Fibroblast of mammary gland (primary cell): ENCODE measurements around the gene C4orf51.

Source experiments
- DNase-seq: peaks from one replicate; pipeline ENCODE4 v3.0.0-alpha.2; 2010; ENCODE audit warnings: low read depth
- H3K4me3 ChIP-seq: 2 replicates; pipeline ENCODE4 v1.5.1; 2011; ENCODE audit warnings: low read depth, mild to moderate bottlenecking, low read length, moderate library complexity; ENCODE audit not compliant: control insufficient read depth
- TF ChIP-seq, protein P1 (sequence below): conservative IDR thresholded peaks from 2 replicates; pipeline ENCODE4 v1.5.1; 2011; ENCODE audit warnings: low read depth, low read length, inconsistent platforms; ENCODE audit not compliant: control insufficient read depth, insufficient read depth

C4orf51 gene

DNA sequence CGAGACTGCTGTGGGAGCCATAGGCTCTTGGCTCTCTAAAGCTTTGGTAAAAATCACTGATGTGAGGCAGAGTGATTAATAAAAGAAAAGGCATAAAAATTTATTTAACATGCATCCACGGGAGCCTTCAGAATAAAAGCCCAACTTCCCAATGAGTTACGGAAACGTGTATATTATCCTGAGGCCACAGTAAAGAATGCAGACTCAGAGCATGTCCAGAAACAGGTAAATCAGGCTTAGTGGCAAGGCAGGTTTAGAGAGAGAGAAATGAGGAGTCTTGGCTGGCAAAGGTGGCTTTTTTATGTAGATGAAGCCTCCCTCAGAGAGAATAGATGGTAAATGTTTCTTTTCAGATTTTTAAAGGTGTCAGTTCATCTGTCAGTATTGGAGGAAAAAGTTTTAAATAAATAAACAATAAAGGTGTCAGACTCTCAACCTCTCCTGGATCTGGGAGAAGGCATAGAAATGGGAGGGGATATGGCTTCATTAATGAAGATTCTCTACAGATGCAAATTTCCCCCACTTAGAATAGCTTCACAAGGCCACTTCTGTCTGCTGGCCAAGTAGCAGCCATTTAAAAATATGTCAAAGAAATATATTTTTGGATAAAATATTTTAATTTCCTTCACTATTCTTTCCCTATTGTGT is 24.0 kb downstream of the C4orf51 start:
- DNase-seq: no peak
- no peak overlapping the region for H3K4me3 ChIP-seq
- TF ChIP-seq, protein P1, sequence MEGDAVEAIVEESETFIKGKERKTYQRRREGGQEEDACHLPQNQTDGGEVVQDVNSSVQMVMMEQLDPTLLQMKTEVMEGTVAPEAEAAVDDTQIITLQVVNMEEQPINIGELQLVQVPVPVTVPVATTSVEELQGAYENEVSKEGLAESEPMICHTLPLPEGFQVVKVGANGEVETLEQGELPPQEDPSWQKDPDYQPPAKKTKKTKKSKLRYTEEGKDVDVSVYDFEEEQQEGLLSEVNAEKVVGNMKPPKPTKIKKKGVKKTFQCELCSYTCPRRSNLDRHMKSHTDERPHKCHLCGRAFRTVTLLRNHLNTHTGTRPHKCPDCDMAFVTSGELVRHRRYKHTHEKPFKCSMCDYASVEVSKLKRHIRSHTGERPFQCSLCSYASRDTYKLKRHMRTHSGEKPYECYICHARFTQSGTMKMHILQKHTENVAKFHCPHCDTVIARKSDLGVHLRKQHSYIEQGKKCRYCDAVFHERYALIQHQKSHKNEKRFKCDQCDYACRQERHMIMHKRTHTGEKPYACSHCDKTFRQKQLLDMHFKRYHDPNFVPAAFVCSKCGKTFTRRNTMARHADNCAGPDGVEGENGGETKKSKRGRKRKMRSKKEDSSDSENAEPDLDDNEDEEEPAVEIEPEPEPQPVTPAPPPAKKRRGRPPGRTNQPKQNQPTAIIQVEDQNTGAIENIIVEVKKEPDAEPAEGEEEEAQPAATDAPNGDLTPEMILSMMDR: no peak

- no peak for DNase-seq
- H3K4me3 ChIP-seq: no peak overlapping the region
- TF ChIP-seq, protein P1: no peak
Observed at GRCh38 chr4:145709336-145709735, 29.4 kb downstream of the C4orf51 start.

- DNase-seq: peak; percentile 69
- TF ChIP-seq, protein P1: no peak
- no peak overlapping the region for H3K4me3 ChIP-seq
Observed at GRCh38 chr4:145709843-145710242, 29.9 kb downstream of the C4orf51 start.

DNA sequence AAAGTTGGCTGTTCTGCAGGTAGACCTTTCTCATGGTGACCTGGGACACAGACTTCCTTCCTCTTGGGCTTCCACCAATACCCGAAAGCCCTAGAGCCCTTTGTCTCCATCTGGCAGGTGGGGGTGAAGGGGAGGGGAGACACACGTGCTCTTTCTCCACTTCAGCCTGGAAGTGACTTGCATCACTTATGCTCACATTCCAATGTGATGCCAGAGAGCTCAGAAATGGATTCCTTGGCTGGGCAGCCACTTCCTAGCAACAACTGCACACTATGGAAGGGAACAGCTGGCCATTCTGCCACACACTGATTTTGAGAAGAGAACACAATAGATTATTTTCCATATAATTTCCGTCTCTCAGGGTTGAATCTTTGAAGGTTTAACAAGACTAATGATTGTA is 36.3 kb downstream of the C4orf51 start:
- H3K4me3 ChIP-seq: no peak overlapping the region
- TF ChIP-seq, protein P1: no peak
- peak; percentile 8 for DNase-seq

- TF ChIP-seq, protein P1: no peak
- H3K4me3 ChIP-seq: no peak overlapping the region
- no peak for DNase-seq
Observed at GRCh38 chr4:145716661-145717200, 36.8 kb downstream of the C4orf51 start.

DNA sequence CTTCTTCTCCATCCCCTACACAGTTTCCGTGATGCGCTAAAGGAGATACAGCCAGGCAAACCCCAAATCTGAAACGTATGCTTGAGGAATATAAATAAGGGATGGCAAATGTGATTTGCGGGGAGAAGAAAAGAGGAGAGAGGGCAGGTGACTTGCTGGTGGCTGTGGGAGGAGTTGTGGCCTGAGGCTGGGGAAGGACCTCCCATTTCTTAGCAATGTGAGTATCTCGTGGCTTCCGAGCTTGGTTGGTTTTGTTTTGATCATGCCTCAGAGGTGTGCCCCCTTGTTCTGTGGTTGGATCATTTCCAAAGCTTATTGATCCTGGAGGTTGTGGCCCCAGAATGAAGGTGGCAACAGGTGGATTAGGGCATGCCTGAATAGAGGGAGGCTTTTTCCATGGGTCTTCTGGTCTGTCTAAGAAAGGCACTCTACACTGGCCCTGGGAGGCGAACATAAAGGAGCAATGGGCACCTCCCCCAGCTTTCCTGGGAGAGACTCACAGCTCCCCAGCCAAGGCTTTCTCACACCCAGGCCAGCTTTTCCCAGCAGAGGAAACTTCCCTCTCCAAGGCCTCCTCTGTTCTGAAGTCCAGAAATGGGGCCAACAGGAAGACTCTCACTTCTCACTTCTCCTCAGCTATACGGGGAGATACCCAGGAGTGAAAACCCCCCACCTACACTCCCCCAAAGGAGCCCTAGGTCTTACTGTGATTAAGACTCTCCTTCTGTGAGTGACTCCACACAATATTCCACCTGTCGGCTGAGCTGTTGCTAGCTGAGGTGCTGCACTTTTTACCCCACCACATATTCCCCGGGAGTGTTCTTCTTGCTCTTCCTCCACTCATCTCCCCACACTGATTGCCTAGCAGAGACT is 40.0 kb downstream of the C4orf51 start:
- DNase-seq: no peak
- H3K4me3 ChIP-seq: no peak overlapping the region
- TF ChIP-seq, protein P1: no peak
